ENCODE data around the gene SCAI.
"Not testable (repeated sequence)": the region's sequence is repeated elsewhere in the genome, so short reads cannot be mapped to it uniquely, and the experiment has no call there.

The SCAI gene

DNA sequence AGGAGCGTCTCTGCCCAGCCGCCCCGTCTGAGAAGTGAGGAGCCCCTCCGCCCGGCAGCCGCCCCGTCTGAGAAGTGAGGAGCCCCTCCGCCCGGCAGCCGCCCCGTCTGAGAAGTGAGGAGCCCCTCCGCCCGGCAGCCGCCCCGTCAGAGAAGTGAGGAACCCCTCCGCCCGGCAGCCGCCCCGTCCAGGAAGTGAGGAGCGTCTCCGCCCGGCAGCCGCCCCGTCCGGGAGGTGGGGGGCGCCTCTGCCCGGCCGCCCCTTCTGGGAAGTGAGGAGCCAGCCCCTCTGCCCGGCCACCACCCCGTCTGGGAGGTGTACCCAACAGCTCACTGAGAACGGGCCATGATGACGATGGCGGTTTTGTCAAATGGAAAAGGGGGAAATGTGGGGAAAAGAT is 34.8 kb downstream of the SCAI start:
- not testable (repeated sequence) for H3K27ac ChIP-seq (ENCODE audit: low read length, poor library complexity, severe bottlenecking); H2BK5ac ChIP-seq (ENCODE audit: low read depth, low read length, poor library complexity, severe bottlenecking); H2AK5ac ChIP-seq (ENCODE audit: low read length, severe bottlenecking); H3K36me3 ChIP-seq (ENCODE audit: control insufficient read depth in 1 of 2, insufficient read depth in 2 of 2, low read depth in 1 of 2, low read length in 2 of 2); H2BK12ac ChIP-seq (ENCODE audit: low read length in 2 of 2); H3K18ac ChIP-seq (ENCODE audit: low read depth in 1 of 2, low read length in 2 of 2); H2AFZ ChIP-seq (ENCODE audit: low read depth, low read length); H2BK120ac ChIP-seq (ENCODE audit: low read depth, low read length); H3K9me3 ChIP-seq (ENCODE audit: control insufficient read depth, low read length); H3K4ac ChIP-seq (ENCODE audit: low read depth in 1 of 2, low read length in 2 of 2); H3K4me3 ChIP-seq (ENCODE audit: insufficient read depth in 1 of 2, low read depth in 1 of 2, low read length in 2 of 2); H3K9ac ChIP-seq (ENCODE audit: low read length); H2BK15ac ChIP-seq (ENCODE audit: low read depth, poor library complexity, severe bottlenecking); H3K4me1 ChIP-seq (ENCODE audit: control insufficient read depth, insufficient read depth, low read depth, low read length); H4K8ac ChIP-seq (ENCODE audit: low read length); H4K91ac ChIP-seq (ENCODE audit: low read length); H3K23ac ChIP-seq (ENCODE audit: low read length in 2 of 2); H3K27me3 ChIP-seq (ENCODE audit: control insufficient read depth in 1 of 2, insufficient read depth in 1 of 2, low read length in 2 of 2); DNase-seq; H3K4me2 ChIP-seq (ENCODE audit: low read length, poor library complexity, severe bottlenecking); H3K14ac ChIP-seq (ENCODE audit: low read length in 2 of 2)
- 97% methylated on average over 28 of the region's 33 CpGs for WGBS
- H3K79me1 ChIP-seq (replicated peaks; ENCODE audit: low read length, poor library complexity, severe bottlenecking), result peaks cover 11% of the 10 kb centered on the region

DNA sequence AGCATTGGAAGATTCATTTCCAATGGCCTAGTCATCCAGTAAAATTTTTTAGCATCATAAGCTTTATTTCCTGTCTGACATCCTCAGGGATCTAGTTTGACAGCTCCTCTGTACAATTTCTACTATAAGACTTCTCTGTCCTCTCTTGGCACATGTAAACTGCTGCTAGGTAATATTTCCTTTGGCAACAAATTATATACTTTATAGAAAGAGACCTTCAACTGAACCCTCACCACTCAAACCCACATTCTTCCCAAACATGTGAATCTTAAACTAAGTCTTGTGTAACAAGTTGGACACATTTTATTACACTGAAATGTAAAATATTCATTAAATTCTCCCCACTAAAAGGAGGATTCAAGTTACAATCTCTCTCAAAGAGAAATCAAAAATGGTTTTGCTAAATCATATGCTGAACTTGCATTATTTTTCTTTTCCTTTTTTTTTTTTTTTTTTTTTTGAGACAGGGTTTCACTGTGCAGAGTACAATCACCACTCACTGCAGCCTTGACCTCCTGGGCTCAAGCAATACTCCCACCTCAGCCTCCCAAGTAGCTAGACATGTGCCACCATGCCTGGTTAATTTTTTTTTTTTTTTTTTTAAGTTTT is 36.9 kb downstream of the SCAI start:
- Histone ChIP-seq H2BK120ac (ENCODE audit: low read depth, low read length) (no peak overlapping the region), H4K8ac (ENCODE audit: low read length) (no peak overlapping the region), H3K4me3 (ENCODE audit: insufficient read depth in 1 of 2, low read depth in 1 of 2, low read length in 2 of 2) (no peak overlapping the region), H3K36me3 (ENCODE audit: control insufficient read depth in 1 of 2, insufficient read depth in 2 of 2, low read depth in 1 of 2, low read length in 2 of 2) (no peaks in the 10 kb centered on the region), H3K4me1 (ENCODE audit: control insufficient read depth, insufficient read depth, low read depth, low read length) (no peaks in the 10 kb centered on the region), H4K91ac (ENCODE audit: low read length) (no peak overlapping the region), H3K23ac (ENCODE audit: low read length in 2 of 2) (no peak overlapping the region), H3K18ac (ENCODE audit: low read depth in 1 of 2, low read length in 2 of 2) (no peak overlapping the region), H3K79me1 (replicated peaks; ENCODE audit: low read length, poor library complexity, severe bottlenecking) (peaks cover 8% of the 10 kb centered on the region), H3K9me3 (ENCODE audit: control insufficient read depth, low read length) (no peaks in the 10 kb centered on the region), H2BK12ac (ENCODE audit: low read length in 2 of 2) (no peak overlapping the region), H2AFZ (ENCODE audit: low read depth, low read length) (no peak overlapping the region), H3K27me3 (ENCODE audit: control insufficient read depth in 1 of 2, insufficient read depth in 1 of 2, low read length in 2 of 2) (no peaks in the 10 kb centered on the region), H3K14ac (ENCODE audit: low read length in 2 of 2) (no peak overlapping the region), H2BK5ac (ENCODE audit: low read depth, low read length, poor library complexity, severe bottlenecking) (no peak overlapping the region), H2BK15ac (ENCODE audit: low read depth, poor library complexity, severe bottlenecking) (no peak overlapping the region), H3K4me2 (ENCODE audit: low read length, poor library complexity, severe bottlenecking) (no peak overlapping the region), H3K9ac (ENCODE audit: low read length) (no peak overlapping the region), H3K4ac (ENCODE audit: low read depth in 1 of 2, low read length in 2 of 2) (no peak overlapping the region), H3K27ac (ENCODE audit: low read length, poor library complexity, severe bottlenecking) (no peak overlapping the region), H2AK5ac (ENCODE audit: low read length, severe bottlenecking) (no peak overlapping the region)
- no peak for DNase-seq

DNA sequence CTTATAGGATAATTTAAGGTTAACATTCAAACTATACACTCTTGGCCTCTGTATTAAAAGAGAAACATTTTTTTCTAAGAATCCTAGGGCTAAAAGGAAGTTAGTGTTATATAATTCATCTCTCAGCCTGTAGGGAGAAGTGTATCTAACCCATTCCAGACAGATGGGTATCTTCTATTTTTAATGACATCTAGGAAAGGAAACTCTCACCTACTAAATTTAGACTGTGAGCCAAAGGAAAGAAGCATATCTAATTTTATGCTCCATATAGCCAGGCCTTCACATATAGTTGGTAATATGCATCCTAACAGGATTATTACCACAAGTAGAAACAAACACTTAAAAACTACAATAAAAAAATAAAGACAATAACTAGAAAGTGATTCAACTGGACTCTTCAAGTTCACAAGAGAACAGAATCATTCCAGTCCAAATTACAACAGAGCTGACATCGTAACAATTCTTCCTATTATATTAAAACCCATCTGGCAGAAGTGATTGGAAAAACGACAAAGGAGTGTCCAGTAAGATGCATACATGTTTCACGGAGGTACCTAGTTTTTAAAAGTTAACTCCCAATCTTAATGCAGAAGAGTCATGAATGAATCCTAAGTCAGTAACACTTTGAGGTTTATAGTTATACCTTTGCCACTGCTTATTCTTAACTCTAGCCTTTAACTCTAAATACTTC is 39.4 kb downstream of the SCAI start:
- DNase-seq, result no peak
- Histone ChIP-seq H2AFZ (ENCODE audit: low read depth, low read length) (no peak overlapping the region), H2BK5ac (ENCODE audit: low read depth, low read length, poor library complexity, severe bottlenecking) (no peak overlapping the region), H3K4ac (ENCODE audit: low read depth in 1 of 2, low read length in 2 of 2) (no peak overlapping the region), H3K9me3 (ENCODE audit: control insufficient read depth, low read length) (no peaks in the 10 kb centered on the region), H3K9ac (ENCODE audit: low read length) (no peak overlapping the region), H2BK120ac (ENCODE audit: low read depth, low read length) (no peak overlapping the region), H2BK15ac (ENCODE audit: low read depth, poor library complexity, severe bottlenecking) (no peak overlapping the region), H3K23ac (ENCODE audit: low read length in 2 of 2) (no peak overlapping the region), H2BK12ac (ENCODE audit: low read length in 2 of 2) (no peak overlapping the region), H3K18ac (ENCODE audit: low read depth in 1 of 2, low read length in 2 of 2) (no peak overlapping the region), H4K8ac (ENCODE audit: low read length) (no peak overlapping the region), H3K4me2 (ENCODE audit: low read length, poor library complexity, severe bottlenecking) (no peak overlapping the region), H3K4me3 (ENCODE audit: insufficient read depth in 1 of 2, low read depth in 1 of 2, low read length in 2 of 2) (no peak overlapping the region), H3K14ac (ENCODE audit: low read length in 2 of 2) (no peak overlapping the region), H4K91ac (ENCODE audit: low read length) (no peak overlapping the region), H3K27me3 (ENCODE audit: control insufficient read depth in 1 of 2, insufficient read depth in 1 of 2, low read length in 2 of 2) (no peaks in the 10 kb centered on the region), H3K36me3 (ENCODE audit: control insufficient read depth in 1 of 2, insufficient read depth in 2 of 2, low read depth in 1 of 2, low read length in 2 of 2) (no peaks in the 10 kb centered on the region), H3K4me1 (ENCODE audit: control insufficient read depth, insufficient read depth, low read depth, low read length) (no peaks in the 10 kb centered on the region), H3K27ac (ENCODE audit: low read length, poor library complexity, severe bottlenecking) (no peak overlapping the region), H2AK5ac (ENCODE audit: low read length, severe bottlenecking) (no peak overlapping the region), H3K79me1 (replicated peaks; ENCODE audit: low read length, poor library complexity, severe bottlenecking) (peaks cover 4% of the 10 kb centered on the region)
- WGBS, result 92% methylated on average over 3 of the region's 3 CpGs

DNA sequence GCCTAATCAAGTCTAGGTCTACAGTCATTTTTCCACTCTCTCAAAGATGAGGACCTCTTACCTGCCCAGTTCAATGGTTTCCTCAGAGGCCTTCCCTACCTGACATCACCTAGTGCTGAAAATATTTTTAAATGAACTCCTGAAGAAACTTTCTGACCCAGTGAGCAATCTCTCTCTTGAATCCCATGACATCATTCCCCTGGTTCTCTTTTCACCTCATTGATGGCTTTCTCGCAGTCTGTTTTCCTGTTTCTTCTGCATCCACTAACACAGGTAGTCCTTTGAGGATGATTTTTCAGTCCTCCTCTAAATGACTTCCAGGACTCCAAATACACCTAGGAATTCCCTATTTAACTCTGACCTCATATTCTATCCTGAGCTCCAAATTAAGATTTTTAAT is 40.3 kb downstream of the SCAI start:
- H2BK15ac ChIP-seq (ENCODE audit: low read depth, poor library complexity, severe bottlenecking), result no peak overlapping the region
- H3K27me3 ChIP-seq (ENCODE audit: control insufficient read depth in 1 of 2, insufficient read depth in 1 of 2, low read length in 2 of 2), result no peaks in the 10 kb centered on the region
- H3K4me3 ChIP-seq (ENCODE audit: insufficient read depth in 1 of 2, low read depth in 1 of 2, low read length in 2 of 2), result no peak overlapping the region
- H2BK12ac ChIP-seq (ENCODE audit: low read length in 2 of 2), result no peak overlapping the region
- no peak overlapping the region for H2BK120ac ChIP-seq (ENCODE audit: low read depth, low read length)
- H2AFZ ChIP-seq (ENCODE audit: low read depth, low read length), result no peak overlapping the region
- H3K4me2 ChIP-seq (ENCODE audit: low read length, poor library complexity, severe bottlenecking), result no peak overlapping the region
- H3K14ac ChIP-seq (ENCODE audit: low read length in 2 of 2), result no peak overlapping the region
- H2AK5ac ChIP-seq (ENCODE audit: low read length, severe bottlenecking), result no peak overlapping the region
- DNase-seq, result no peak
- H3K23ac ChIP-seq (ENCODE audit: low read length in 2 of 2), result no peak overlapping the region
- no peak overlapping the region for H3K9ac ChIP-seq (ENCODE audit: low read length)
- no peak overlapping the region for H3K27ac ChIP-seq (ENCODE audit: low read length, poor library complexity, severe bottlenecking)
- no peak overlapping the region for H2BK5ac ChIP-seq (ENCODE audit: low read depth, low read length, poor library complexity, severe bottlenecking)
- H4K8ac ChIP-seq (ENCODE audit: low read length), result no peak overlapping the region
- no peak overlapping the region for H3K18ac ChIP-seq (ENCODE audit: low read depth in 1 of 2, low read length in 2 of 2)
- H4K91ac ChIP-seq (ENCODE audit: low read length), result no peak overlapping the region
- H3K36me3 ChIP-seq (ENCODE audit: control insufficient read depth in 1 of 2, insufficient read depth in 2 of 2, low read depth in 1 of 2, low read length in 2 of 2), result no peaks in the 10 kb centered on the region
- no peaks in the 10 kb centered on the region for H3K4me1 ChIP-seq (ENCODE audit: control insufficient read depth, insufficient read depth, low read depth, low read length)
- peaks cover 5% of the 10 kb centered on the region for H3K79me1 ChIP-seq (replicated peaks; ENCODE audit: low read length, poor library complexity, severe bottlenecking)
- H3K9me3 ChIP-seq (ENCODE audit: control insufficient read depth, low read length), result no peaks in the 10 kb centered on the region
- 100% methylated on average over 1 of the region's 1 CpG for WGBS
- no peak overlapping the region for H3K4ac ChIP-seq (ENCODE audit: low read depth in 1 of 2, low read length in 2 of 2)
